Stimulated activated CD8-positive, alpha-beta memory T cell treated with anti-CD3 and anti-CD28 coated beads, Interleukin-4, amount 100 ng/mL, for 24 hours (primary cell): Measurements from ENCODE around the gene VWA3B.
"Not testable (repeated sequence)": the region's sequence is repeated elsewhere in the genome, so short reads cannot be mapped to it uniquely, and the experiment has no call there.

Experiments used
- DNase-seq: peaks from one replicate; pipeline ENCODE4 v3.0.0-alpha.2; 2020; ENCODE audit warnings: low read depth

Gene VWA3B

DNA sequence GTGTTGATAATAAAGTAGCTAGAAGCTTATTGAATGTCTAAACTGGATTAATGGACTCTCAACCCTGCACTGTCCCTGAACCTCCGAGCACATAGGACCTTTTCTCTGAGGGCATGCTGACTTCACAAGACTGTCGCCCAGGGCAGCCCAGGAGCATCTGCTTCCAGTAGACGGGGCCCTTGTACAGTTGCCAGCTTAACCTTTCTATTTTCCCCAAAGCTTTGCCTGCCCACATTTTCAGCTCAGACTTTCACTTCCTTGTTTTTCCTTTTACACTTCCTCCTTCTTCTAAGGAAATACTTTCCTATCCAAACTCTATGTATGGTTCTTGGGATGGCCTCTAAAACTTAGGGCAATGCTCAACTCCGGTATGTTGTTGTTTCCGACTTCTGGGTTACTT lies 1.3 kb downstream of the VWA3B start:
- DNase-seq = no peak

DNA sequence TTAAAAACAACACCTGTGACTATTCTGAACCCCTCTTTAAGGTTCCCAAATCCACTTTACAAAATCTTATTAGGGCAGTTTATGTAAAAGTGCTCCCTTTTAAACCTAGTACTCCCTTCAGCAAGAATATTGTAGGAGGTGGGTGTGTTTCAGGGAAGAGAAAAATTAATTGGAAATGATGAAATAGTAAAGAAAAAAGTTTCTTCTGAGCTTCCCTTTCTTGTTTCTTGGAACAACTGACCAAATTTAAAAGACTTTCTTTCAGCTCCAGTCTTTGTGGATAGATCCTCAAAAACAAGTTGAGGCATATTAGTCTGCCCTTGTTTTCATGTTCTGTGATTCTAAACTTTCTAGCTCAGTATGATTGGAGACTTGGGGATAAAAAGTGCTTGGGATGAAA lies 3.0 kb downstream of the VWA3B start:
- no peak for DNase-seq

DNA sequence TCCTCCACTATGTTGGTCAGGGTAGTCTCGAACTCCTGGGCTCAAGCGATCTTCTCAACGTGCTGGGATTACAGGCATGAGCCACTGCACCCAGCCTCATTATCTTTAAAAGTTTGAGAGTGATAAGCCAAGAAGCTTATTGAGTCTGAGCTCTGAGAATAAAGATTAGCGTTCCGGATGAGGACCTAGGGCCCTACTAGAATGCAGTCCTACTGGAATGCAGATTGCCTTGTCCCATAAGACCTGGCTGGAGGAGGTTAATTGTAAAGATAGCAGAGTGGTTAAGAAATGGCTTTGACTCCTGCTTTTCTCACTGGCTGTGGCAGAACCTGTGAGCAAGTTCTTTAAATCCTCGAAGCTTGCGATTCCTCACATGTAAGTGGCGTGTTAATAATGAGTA lies 4.0 kb downstream of the VWA3B start:
- no peak for DNase-seq

DNA sequence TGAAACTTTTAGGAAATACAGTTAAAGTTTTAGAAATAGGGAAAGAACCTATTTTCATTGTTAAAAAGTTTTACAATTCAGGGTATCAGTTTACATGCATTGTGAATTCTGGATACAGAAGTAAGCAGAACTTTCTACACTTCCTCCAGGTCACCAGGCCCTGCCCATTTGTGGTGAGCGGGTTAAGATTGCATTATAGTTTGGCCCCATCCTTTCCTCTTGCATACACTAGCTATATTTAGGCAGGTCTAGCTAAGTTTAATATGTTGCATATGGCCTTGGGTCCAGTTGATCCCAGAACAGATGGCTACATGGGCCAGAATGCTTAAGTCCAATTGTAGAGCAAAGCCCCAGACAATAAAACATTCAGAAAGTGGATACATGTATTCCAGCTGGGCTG lies 4.8 kb downstream of the VWA3B start:
- no peak for DNase-seq

DNA sequence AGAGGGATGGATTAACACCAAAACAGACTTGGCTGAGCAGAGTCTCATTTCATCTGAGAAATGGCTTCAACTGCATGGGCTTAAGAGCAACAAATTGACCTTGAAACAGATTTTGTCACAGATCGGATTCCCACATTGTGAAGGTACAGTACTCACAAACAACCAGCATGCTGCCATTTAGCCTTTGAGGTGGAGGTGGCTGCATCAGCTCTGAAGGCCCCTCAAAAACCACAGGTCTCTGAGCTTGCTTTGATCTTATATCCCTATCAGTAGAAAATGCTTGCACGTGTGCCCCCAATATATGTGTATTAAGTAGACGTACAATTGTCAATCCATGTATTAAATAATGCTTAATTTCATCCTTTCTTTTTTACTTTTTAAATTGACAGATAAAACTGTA lies 6.2 kb downstream of the VWA3B start:
- no peak for DNase-seq

DNA sequence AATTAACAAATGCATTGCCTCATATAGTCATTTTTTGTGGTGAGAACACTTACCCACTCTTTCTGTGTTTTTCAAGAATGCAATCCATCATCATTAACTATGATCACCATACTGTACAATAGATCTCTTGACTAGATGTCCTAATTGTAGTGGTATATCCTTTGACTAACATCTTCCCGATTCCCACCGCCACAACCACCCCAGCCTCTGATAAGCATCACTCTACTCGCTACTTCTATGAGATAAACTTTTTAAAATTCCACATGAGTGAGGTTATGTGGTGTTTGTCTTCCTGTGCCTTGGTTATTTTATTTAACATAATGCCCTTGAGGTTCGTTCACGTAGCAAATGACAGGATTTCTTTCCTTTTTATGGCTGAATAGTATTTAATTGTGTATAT lies 6.6 kb downstream of the VWA3B start:
- DNase-seq = no peak

DNA sequence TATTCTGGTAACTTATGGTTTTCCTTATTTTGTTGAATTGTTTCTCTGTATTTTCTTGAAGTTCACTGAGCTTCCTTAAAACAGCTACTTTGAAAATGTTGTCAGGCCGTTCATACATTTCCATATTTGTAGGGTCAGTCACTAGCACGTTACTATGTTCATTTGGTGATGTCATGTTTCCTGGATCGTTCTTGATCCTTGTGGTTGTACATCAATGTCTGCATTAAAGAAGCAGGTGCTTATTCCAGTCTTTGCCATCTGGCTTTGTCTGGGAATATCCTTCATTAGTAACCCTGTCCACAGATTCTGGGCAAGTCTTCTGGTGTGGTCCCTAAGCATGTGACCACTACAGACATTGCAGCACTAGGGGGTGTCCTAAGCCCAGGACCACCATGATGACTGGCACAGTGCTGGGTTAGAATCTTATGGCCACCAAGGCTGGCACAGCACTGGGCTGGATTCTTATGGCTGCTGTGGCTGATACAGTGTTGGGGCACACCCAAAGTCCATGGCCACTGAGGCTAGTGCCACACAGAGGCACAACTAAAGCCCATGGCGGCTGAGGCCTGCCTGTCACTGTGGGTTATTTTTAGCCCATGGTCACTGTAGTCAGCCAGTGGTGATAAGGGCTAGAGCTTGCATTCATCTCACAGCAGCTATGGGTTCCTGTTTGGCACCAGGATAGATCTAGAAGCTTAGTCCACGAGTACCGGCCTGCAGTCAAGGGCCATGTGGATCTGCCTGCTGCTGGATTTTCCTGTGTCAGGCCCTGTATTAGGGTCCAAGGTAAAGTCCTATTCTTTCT lies 13.2 kb downstream of the VWA3B start:
- no peak for DNase-seq

DNA sequence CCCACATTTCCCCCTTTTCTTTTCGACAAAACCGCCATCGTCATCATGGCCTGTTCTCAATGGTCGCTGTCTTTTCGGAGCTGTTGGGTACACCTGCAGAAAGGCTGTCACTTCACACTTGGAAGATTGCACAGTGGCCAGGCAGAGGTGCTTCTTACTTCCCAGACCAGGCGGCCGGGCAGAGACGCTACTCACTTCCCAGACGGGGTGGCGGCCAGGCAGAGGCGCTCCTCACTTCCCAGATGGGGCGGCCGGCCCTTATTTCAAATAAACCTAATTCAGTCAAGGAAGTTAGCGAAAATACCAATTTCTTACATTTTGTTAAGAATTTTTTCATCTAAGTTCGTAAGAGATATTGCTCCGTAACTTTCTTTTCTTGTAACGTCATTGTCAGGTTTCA lies 15.3 kb downstream of the VWA3B start:
- DNase-seq = not testable (repeated sequence)

DNA sequence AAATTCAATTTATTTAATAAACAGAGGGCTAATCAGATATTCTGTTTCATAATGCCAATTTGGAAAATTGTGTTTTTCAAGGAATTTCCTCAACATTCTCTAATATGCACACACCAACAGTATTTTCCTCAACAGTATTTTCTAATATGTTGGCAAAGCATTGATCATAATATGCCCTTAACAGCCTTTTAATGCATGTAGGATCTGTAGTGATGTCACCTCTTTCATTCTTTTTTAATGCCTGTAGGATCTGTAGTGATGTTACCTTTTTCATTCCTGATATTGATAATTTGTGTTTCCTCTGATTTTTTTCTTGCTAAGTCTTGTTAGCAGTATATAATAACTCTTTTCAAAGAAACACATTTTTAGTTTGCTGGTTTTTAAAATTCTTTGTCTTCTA lies 15.9 kb downstream of the VWA3B start:
- no peak for DNase-seq

DNA sequence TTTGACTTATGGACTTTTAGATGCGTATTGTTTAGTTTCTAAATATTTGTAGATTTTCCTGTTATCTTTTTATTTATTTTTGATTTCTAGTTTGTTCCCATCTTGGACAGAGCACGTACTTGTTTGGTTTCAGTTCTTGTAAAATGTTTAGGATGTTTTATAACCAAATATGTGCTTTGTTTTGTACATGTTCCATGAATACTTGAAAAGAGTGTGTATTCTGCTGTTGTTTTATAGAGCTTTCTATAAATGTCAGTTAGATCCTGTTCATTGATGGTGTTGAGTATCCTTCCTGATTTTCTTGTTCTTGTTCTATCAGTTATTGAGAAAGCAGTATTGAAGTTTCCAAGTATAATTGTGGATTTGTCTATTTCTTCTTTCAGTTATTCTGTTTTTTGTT lies 21.1 kb downstream of the VWA3B start:
- DNase-seq = no peak

DNA sequence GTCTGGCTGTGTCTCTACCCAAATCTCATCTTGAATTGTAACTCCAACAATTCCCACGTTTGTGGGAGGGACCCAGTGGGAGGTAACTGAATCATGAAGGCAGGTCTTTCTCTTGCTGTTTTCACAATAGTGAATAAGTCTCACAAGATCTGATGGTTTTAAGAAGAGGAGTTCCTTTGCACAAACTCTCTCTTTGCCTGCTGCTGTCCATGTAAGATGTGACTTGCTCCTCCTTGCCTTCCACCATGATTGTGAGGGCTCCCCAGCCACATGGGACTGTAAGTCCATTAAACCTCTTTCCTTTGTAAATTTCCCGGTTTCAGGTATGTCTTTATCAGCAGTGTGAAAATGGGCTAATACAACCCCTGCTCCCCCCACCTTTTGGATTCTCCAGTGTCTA lies 23.8 kb downstream of the VWA3B start:
- DNase-seq = no peak

DNA sequence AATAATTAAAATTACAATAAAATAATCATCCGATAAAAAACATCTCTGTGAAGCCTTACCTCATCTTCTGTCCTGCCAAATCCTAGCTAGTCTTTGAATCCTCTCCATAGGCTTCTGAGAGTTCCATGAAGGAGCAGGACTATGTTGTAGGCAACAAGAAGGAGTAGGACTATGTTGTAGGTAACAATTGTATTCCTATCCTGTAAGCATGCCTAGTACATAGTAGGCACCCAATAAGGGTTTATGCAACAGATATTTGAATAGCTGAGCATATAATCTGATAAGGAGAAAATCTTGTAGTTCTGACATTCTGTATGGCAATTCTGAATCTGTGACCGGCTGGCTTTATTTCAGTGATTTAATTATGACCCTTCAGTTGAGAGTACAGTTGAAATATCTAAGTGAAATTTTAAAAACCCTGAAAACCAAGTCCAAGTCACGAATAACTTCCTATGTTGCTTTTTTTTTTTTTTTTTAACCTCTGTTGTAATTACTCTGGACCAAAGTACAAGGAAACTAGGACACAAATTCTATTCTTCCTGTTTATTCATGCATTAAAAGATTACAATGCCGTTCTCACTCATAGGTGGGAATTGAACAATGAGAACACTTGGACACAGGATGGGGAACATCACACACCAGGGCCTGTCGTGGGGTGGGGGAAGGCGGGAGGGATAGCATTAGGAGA lies 27.8 kb downstream of the VWA3B start:
- DNase-seq = no peak

DNA sequence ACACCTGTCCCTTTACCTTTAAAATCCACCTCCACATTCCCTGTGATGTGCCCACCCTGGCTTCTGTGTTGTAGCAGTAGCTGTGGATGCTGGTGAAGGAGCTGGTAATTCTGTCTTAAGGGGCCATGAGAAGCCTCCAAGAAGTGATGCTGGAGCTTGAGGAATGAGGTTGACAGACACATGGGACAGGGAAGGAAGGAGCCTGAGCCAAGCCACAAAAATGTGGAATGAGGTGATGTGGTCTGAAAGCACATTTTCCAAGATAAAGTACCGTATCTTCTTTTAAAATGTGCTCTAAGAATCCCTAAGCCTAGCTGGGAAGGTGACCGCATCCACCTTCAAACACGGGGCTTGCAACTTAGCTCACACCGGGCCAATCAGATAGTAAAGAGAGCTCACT lies 31.2 kb downstream of the VWA3B start:
- no peak for DNase-seq

DNA sequence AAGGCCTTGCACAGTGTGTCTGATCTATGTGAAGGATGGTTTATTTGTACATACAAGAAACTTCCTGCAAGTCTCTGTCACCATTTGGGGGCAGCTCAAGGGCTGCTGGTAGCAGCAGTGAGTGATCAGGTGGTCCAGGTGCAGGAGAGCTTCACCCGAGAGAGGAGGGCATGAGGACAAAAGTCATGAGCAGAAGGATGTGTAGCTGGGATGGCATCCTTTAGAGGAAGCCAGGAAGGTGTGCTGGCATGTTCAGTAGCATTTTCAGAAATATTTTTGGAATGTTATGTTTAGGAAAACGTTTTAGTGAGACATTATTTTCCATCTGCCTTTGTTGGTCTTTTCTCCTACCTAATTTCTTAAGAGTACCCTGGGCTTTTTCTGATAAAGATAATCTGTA lies 31.9 kb downstream of the VWA3B start:
- no peak for DNase-seq

DNA sequence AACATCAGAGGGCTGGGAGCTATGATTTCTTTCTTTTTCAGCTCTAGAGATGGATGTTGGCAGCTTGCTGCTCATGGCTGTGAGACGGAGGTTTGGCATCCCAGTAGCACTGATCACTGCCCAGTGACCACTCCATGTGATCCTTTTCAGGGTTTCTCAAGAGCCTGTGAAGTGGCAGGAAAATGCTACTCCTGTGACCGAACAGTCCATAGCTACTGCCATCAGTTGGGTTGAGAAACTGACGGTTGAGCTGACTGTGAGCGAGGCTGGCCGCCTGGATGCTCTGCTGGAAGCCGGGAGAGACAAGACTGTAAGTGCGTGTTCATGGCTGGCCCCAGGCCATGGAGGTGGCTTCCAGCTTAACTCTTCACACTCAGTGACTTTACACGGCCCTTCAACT lies 34.2 kb downstream of the VWA3B start:
- DNase-seq = no peak

DNA sequence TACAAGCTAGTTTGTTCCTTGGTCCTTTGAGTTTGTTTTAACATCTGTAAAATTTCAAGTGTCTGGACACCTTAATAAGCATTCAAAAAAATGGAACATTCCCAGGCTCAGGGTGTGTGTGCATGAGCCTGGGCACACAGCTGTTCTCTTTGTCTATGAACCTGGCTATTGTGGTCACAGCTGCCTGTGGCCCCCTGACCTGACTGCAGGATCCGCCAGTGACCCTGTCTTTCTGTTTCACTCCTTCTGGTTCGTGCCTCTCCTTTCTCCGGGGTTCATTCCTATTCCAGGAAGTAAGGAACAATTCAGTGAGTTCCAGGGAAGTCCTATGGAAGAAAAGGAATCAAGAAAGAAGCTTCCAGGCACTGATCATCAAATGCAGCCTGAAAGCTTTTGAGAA lies 35.6 kb downstream of the VWA3B start:
- no peak for DNase-seq

DNA sequence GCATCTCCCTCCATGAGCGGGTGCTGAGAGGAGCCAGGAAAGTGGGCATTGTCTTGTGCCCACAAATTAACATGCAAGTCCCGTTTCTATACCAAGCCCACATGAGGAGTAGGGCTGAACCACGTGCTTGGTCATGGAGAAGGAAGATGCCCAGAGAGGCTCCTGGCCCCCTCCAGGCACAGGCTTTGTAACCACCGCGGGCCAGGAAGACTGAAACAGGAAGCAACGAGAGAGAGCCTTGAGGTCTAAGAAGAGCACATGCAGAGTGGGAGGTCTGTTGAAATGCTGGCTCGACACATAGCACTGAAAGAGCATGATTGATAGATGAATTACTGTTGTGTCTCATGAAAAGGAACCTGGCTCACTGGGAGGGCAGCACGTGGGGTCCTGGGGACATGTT lies 36.3 kb downstream of the VWA3B start:
- DNase-seq = no peak

DNA sequence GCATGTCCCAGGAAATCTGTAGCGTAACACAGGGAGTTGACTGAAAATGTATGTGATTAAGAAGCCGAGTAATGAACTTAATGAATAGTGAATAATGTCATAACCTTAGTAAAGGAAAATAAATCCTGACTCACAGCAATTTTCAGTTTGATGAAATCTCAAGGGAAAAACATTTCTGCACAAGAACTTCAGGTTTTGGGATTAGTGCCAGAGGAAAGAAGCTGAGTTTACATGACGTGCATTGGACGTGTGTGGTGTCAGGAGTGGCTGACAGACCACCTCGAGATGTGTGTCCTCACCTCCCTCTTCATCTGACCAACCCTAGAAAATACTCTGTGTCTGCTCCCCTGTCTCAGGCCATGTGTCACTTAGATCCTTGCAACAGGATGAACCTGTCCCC lies 39.1 kb downstream of the VWA3B start:
- DNase-seq = no peak

DNA sequence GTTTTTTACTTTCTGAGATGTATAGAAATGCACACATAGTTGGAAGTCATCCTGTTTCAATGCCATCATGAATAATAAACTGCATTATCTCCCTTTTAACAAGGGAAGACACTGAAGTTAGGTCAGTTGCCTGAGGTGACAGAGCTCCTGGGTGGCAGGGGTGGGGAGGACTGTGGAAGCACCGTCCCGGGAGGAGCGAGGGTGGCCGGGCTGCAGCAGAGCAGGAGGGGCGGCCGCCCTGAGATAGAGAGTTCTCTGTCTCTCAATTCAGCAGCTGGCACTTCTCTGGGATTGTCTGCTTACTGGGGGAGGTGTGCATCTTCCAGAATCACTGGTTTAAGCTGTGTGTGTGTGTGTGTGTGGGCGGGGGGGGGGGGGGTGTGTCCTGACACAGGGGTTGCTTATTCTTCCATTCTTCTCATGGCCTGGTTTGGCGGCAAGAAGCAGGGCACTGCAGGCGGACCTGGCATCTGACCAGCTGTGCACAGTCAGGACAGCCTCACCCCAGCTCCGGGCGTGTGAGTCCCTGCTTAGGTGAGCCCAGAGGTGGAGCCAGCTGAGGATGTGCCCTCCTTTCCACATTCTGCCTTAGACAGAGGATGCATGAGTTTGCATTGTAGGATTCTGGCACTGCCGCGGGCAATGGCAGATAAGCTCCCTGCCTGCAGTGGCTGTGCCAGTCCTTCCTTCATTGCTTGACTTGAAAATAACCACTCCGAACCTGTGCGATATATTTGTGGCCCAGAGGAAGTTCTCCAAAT lies 40.4 kb downstream of the VWA3B start:
- DNase-seq = no peak

DNA sequence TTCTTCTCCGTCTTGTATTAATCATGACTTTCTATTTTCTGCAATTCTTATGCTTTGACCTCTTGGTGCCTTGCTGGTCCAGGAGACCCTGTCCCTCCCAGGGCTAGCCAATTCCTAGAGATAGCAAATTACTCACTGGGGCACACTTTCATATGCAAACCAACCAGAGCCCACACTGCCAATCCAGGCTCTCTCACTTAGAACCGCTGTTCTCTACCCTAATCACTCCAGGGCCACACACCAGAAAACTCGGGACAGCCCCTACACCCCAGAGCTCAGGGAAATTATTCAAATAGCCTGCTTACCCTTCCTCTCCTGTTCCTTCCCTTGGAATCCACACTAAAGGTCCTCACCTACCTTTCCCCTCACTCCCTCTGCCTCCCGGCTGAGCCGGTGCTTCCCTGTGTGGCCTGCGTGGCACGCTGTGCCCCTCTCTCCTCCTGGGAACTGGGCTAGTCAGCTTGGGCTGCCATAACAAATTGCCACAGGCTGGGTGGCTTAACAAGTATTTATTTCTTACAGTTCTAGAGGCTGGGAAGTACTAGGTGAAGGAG lies 41.7 kb downstream of the VWA3B start:
- DNase-seq = no peak

DNA sequence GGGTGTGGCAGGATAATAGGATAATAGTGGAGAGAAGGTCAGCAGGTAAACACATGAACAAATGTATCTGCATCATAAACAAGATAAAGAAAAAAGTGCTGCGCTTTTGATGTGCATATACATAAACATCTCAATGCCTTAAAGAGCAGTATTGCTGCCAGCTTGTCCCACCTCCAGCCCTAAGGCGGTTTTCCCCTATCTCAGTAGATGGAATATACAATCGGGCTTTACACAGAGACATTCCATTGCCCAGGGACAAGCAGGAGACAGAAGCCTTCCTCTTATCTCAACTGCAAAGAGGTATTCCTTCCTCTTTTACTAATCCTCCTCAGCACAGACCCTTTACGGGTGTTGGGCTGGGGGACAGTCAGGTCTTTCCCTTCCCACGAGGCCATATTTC lies 43.1 kb downstream of the VWA3B start:
- DNase-seq = not testable (repeated sequence)

DNA sequence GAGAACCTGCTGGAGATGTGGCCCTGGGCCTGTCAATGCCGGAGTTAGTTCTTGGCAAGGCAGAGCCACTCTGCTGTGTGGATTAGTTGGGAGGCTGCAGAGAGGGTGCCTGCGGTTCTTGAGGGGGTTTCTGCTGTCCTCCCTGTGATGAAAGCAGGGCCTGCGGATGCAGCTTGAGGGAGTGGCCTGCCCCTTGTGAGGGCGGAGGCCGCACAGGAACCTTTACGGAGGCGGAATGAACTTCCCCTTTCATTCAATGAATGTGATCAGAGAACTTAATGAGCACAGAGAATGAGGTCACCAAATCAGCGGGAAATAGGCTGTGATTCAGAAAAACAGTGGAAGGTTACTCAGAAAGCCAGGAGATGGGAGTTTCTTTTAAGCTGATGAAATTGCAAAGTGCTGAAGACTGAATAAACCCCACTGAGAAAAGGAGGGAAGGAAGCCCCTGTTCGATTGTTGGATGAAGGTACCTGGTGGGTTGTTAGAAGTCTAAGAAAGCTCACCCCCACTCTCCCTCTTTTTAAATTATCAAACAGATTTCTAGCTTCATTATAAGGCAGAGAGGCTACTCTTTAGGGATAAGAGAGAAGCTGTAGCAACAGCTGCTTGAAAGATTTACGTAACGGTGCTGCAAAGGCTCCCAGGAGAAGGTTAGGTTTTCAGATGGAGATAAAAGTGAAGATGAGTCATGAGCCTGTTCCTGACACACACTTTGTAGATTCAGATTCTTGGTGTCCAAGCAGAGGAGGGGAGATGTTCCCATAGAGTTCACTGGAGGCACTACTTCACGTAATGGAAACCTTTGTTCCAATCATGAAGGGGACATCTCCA lies 47.4 kb downstream of the VWA3B start:
- DNase-seq = peak; percentile 31
